ENCODE data around the gene TSNAXIP1. TPM values are rescaled to one million over a fixed set of nuclear protein-coding genes. Genes with fewer than 3 reads are reported as not detected.

TSNAXIP1 gene
- total RNA-seq, 1 experiment from 2014 or later = 1.1 TPM

DNA sequence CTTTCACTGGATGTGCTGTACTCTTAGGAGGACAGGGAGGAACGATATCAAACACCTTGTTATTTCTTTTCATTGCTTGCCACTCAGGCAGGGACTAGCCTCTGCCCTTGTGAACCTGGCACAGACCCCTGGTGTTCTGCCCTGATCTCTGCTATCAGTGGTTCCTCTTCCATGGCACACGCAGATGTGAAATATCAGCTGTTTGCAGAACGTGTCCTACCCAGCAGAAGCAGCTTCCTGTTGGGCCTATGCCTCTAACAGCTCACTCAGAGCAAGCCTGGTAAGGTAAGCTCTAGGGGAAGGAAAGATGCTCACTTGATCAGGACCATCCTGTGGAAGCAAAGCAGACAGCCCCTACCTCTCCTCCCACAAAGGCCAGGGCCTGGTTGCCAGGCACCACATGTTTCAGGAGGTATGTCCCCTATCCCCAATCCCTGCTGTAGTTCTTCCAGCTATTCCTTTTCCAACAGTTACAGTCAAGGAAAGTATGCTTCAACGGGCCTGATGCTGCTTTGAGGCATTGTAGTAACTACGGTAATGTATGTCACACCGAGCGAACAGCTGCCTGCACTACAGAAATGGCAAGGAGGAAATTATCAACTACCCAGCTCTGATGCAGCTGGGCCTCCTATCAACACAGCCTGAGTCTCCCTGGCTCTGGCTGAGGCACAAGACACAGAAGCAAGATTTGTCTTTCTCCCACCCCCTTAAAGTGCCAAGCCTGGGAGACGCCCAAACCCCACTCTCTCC lies 46.3 kb upstream of the TSNAXIP1 start:
- Mint-ChIP-seq H3K4me1 (ENCODE audit: insufficient read depth, unreplicated experiment) (peaks cover 7% of the 10 kb centered on the region), H3K27me3 (ENCODE audit: insufficient read depth, unreplicated experiment) (no peaks in the 10 kb centered on the region), H3K4me3 (ENCODE audit: unreplicated experiment) (no peak overlapping the region), H3K9me3 (ENCODE audit: unreplicated experiment) (no peaks in the 10 kb centered on the region), H3K36me3 (ENCODE audit: insufficient read depth, unreplicated experiment) (peaks cover 16% of the 10 kb centered on the region), H3K27ac (ENCODE audit: low read depth, unreplicated experiment) (no peak overlapping the region)
- ChIA-PET POLR2A (interaction anchor here (0.6 kb wide), 2 partner anchors 8 to 26 kb away, joined by 3 to 4 read pairs; no protein-coding TSS in a partner anchor), CTCF (interaction anchor here (1.2 kb wide), 1 partner anchor 238 kb away, joined by 3 read pairs; no protein-coding TSS in a partner anchor)
- intact Hi-C loops (cut with micrococcal nuclease) = no loop called here
- TF ChIP-seq, protein P1, sequence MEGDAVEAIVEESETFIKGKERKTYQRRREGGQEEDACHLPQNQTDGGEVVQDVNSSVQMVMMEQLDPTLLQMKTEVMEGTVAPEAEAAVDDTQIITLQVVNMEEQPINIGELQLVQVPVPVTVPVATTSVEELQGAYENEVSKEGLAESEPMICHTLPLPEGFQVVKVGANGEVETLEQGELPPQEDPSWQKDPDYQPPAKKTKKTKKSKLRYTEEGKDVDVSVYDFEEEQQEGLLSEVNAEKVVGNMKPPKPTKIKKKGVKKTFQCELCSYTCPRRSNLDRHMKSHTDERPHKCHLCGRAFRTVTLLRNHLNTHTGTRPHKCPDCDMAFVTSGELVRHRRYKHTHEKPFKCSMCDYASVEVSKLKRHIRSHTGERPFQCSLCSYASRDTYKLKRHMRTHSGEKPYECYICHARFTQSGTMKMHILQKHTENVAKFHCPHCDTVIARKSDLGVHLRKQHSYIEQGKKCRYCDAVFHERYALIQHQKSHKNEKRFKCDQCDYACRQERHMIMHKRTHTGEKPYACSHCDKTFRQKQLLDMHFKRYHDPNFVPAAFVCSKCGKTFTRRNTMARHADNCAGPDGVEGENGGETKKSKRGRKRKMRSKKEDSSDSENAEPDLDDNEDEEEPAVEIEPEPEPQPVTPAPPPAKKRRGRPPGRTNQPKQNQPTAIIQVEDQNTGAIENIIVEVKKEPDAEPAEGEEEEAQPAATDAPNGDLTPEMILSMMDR (IDR thresholded peaks at IDR 0.05; ENCODE audit: unreplicated experiment) = no peak
- no TSS peak for BruUV-seq (replicated peaks)
- DNase-seq (ENCODE audit: unreplicated experiment) = no peak

DNA sequence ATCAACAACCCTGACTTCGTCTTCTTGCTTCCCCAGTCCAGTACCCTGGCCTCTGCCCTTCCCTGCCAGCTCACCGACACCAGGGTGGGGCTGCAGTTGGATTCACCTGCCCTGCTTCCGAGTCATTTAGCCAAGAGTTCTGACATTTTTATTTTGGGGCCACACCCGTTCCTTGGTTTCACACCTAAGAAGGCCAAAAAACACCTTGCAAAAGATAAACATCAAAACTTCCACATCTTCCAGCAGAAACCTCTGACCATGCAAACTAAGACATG lies 45.8 kb upstream of the TSNAXIP1 start:
- H3K27me3 Mint-ChIP-seq (ENCODE audit: insufficient read depth, unreplicated experiment) = no peaks in the 10 kb centered on the region
- peaks cover 7% of the 10 kb centered on the region for H3K4me1 Mint-ChIP-seq (ENCODE audit: insufficient read depth, unreplicated experiment)
- no peak overlapping the region for H3K4me3 Mint-ChIP-seq (ENCODE audit: unreplicated experiment)
- POLR2A ChIA-PET = interaction anchor here (0.6 to 1.4 kb wide), 2 partner anchors 25 to 46 kb away, joined by 3 to 4 read pairs; partner anchors contain the start of gene TSNAXIP1
- no TSS peak for BruUV-seq (replicated peaks)
- TF ChIP-seq, protein P1 (IDR thresholded peaks at IDR 0.05; ENCODE audit: unreplicated experiment) = no peak
- peaks cover 16% of the 10 kb centered on the region for H3K36me3 Mint-ChIP-seq (ENCODE audit: insufficient read depth, unreplicated experiment)
- no peaks in the 10 kb centered on the region for H3K9me3 Mint-ChIP-seq (ENCODE audit: unreplicated experiment)
- no peak overlapping the region for H3K27ac Mint-ChIP-seq (ENCODE audit: low read depth, unreplicated experiment)
- no peak for DNase-seq (ENCODE audit: unreplicated experiment)
- CTCF ChIA-PET = interaction anchor here (1.2 kb wide), 1 partner anchor 239 kb away, joined by 3 read pairs; no protein-coding TSS in a partner anchor
- intact Hi-C loops (cut with micrococcal nuclease) = no loop called here

DNA sequence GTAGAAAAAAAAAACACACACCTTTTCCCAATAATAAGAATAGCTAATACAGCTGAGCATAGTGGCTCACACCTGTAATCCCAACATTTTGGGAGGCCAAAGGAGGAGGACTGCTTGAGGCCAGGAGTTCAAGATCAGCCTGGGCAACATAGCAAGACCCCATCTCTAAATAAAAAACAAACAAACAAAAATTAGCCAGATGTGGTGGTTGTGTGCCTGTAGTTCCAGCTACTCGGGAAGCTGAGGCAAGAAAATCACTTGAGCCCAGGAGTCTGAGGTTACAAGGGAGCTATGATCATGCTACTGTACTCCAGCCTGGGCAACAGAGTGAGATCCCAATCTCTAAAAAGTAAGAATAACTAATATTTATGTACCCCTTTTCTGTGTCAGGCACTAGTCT lies 44.8 kb upstream of the TSNAXIP1 start:
- Mint-ChIP-seq H3K27ac (ENCODE audit: low read depth, unreplicated experiment) (no peak overlapping the region), H3K9me3 (ENCODE audit: unreplicated experiment) (no peaks in the 10 kb centered on the region), H3K4me1 (ENCODE audit: insufficient read depth, unreplicated experiment) (peaks cover 7% of the 10 kb centered on the region), H3K4me3 (ENCODE audit: unreplicated experiment) (no peak overlapping the region), H3K36me3 (ENCODE audit: insufficient read depth, unreplicated experiment) (peaks cover 17% of the 10 kb centered on the region), H3K27me3 (ENCODE audit: insufficient read depth, unreplicated experiment) (no peaks in the 10 kb centered on the region)
- intact Hi-C loops (cut with micrococcal nuclease) = no loop called here
- TF ChIP-seq, protein P1 (IDR thresholded peaks at IDR 0.05; ENCODE audit: unreplicated experiment) = no peak
- no peak for DNase-seq (ENCODE audit: unreplicated experiment)
- CTCF ChIA-PET = interaction anchor here (0.6 kb wide), 1 partner anchor 54 kb away, joined by 3 read pairs; no protein-coding TSS in a partner anchor
- no TSS peak for BruUV-seq (replicated peaks)
- POLR2A ChIA-PET = interaction anchor here (1.4 kb wide), 1 partner anchor 45 kb away, joined by 3 read pairs; the partner anchor contains the start of gene TSNAXIP1

DNA sequence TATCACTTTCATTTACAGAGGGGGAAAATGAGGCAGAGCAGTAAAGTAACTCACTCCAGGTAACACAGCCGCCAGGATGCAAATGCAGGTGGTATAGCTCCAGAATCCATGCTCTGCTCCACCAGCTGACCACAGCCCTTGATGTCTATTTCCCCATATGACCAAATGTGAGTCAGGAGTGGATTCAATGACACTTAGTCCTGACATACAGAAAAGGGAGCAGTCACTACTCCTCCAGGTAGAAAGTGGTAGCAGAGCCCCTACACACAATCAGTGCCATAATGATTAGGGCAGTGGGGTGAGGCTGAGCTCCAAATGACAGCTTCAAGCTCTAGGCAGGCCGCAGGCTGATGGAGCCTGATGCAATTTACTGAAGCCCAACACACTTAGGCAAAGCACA lies 44.3 kb upstream of the TSNAXIP1 start:
- TF ChIP-seq, protein P1 (IDR thresholded peaks at IDR 0.05; ENCODE audit: unreplicated experiment) = no peak
- DNase-seq (ENCODE audit: unreplicated experiment) = no peak
- no TSS peak for BruUV-seq (replicated peaks)
- Mint-ChIP-seq H3K4me1 (ENCODE audit: insufficient read depth, unreplicated experiment) (peaks cover 7% of the 10 kb centered on the region), H3K4me3 (ENCODE audit: unreplicated experiment) (no peak overlapping the region), H3K9me3 (ENCODE audit: unreplicated experiment) (no peaks in the 10 kb centered on the region), H3K36me3 (ENCODE audit: insufficient read depth, unreplicated experiment) (peaks cover 17% of the 10 kb centered on the region), H3K27ac (ENCODE audit: low read depth, unreplicated experiment) (no peak overlapping the region), H3K27me3 (ENCODE audit: insufficient read depth, unreplicated experiment) (no peaks in the 10 kb centered on the region)
- POLR2A ChIA-PET = interaction anchor here (1.4 kb wide), 1 partner anchor 45 kb away, joined by 3 read pairs; the partner anchor contains the start of gene TSNAXIP1
- intact Hi-C loops (cut with micrococcal nuclease) = no loop called here
- CTCF ChIA-PET = interaction anchor here (0.6 kb wide), 1 partner anchor 53 kb away, joined by 3 read pairs; no protein-coding TSS in a partner anchor

Measured in MCF 10A (cell line).